HepG2 (cell line): ENCODE results near the gene NEU4. TPM values are rescaled to one million over a fixed set of nuclear protein-coding genes. Genes with fewer than 3 reads are reported as not detected.

Experiments
- ATAC-seq: fragments of 200-7000 bp; cut with Tn5 transposase; 3 replicates; pipeline ENCODE4 v1.9.1; 2020; ENCODE audit warnings: mild to moderate bottlenecking, moderate library complexity
- BruUV-seq: library from RNA; stranded (reverse); fragments of 400-500 nt; replicated peaks from 2 replicates; lab custom pipeline; 2021; lab: Mats Ljungman, UMichigan
- CTCF ChIA-PET: fragments of 300-600 bp; formaldehyde crosslinking; extraction: SDS; loops from one replicate; lab custom pipeline; 2021; ENCODE audit warnings: low total read pairs, inconsistent platforms, low intra/inter-chr PET ratio; lab: Yijun Ruan, JAX
- POLR2A ChIA-PET: fragments of 350-600 bp; sonication (Branson Sonifier 250); formaldehyde crosslinking; loops from one replicate; lab custom pipeline; 2020; ENCODE audit warnings: antibody characterized with exemption, inconsistent platforms; lab: Yijun Ruan, JAX
- DNase-seq: peaks from one replicate; pipeline ENCODE4 v3.0.0-alpha.2; 2015; ENCODE audit warnings: low spot score
- FAIRE-seq: peaks from 3 replicates; lab custom pipeline; 2011; peaks lifted over from hg19 to GRCh38; lab: Jason Lieb, UNC
- H2AFZ ChIP-seq: one replicate; pipeline ENCODE4 v1.6.1; 2011; ENCODE audit warnings: low read length, inconsistent platforms
- H3K27ac ChIP-seq: fragments of 300-600 bp; 3 replicates; pipeline ENCODE4 v1.8.0; 2011; ENCODE audit warnings: mixed run types, mild to moderate bottlenecking, mixed read lengths, low read length, inconsistent platforms; ENCODE audit not compliant: insufficient read depth; ENCODE audit errors: extremely low read length
- H3K27me3 ChIP-seq, 2 experiments: fragments of 200-600 bp in 1 of 2; 2 replicates in 1 of 2; 3 replicates in 1 of 2; pipeline versions ENCODE4 v1.6.0 to v1.8.0; 2011; ENCODE audit warnings: low read length in 2 of 2, mild to moderate bottlenecking in 2 of 2, moderate library complexity in 2 of 2, inconsistent platforms in 1 of 2; ENCODE audit not compliant: insufficient read depth in 2 of 2, control insufficient read depth in 1 of 2
- H3K36me3 ChIP-seq, 2 experiments: fragments of 200-600 bp in 1 of 2; replicated peaks in 1 of 2; 2 replicates in 1 of 2; 3 replicates in 1 of 2; pipeline versions ENCODE4 v1.5.1 to v1.8.0; 2011; ENCODE audit warnings: low read length in 2 of 2, inconsistent platforms in 1 of 2; ENCODE audit not compliant: insufficient read depth in 2 of 2, control insufficient read depth in 1 of 2
- H3K4me1 ChIP-seq: 2 replicates; pipeline ENCODE4 v1.5.1; 2012; ENCODE audit warnings: low read length, inconsistent platforms; ENCODE audit not compliant: insufficient read depth
- H3K4me2 ChIP-seq: 2 replicates; pipeline ENCODE4 v1.6.0; 2011; ENCODE audit warnings: low read depth, low read length, inconsistent platforms
- H3K4me3 ChIP-seq, 3 experiments: fragments of 200-600 bp in 1 of 3; sonication (generic), shearing (Covaris generic) in 1 of 3; replicated peaks in 1 of 3; 2 replicates each; pipeline ENCODE4 v1.5.1; 2011 to 2016; ENCODE audit warnings: low read length in 3 of 3, inconsistent platforms in 2 of 3, low read depth in 2 of 3, mild to moderate bottlenecking in 2 of 3, control low read depth in 1 of 3, mixed read lengths in 1 of 3; ENCODE audit not compliant: insufficient read depth in 1 of 3
- H3K79me2 ChIP-seq: one replicate; pipeline ENCODE4 v1.6.1; 2011; ENCODE audit warnings: low read length, inconsistent platforms; ENCODE audit not compliant: insufficient read depth
- H3K9ac ChIP-seq: 2 replicates; pipeline ENCODE4 v1.6.0; 2011; ENCODE audit warnings: mild to moderate bottlenecking, low read depth, low read length, inconsistent platforms; ENCODE audit not compliant: insufficient read depth
- H3K9me3 ChIP-seq: 2 replicates; pipeline ENCODE4 v1.5.1; 2012; ENCODE audit warnings: mild to moderate bottlenecking, low read length
- H4K20me1 ChIP-seq: 2 replicates; pipeline ENCODE4 v1.6.0; 2011; ENCODE audit warnings: inconsistent platforms, mild to moderate bottlenecking, low read length, moderate library complexity; ENCODE audit not compliant: insufficient read depth
- ATRX ChIP-seq: sonication (generic); formaldehyde crosslinking; IDR thresholded peaks from 2 replicates; pipeline ENCODE4 v1.4.0; 2020; ENCODE audit warnings: missing genetic modification reagents, borderline replicate concordance
- GATAD2A ChIP-seq: IDR thresholded peaks from 2 replicates; pipeline ENCODE4 v1.6.1; 2016
- SETDB1 ChIP-seq: sonication (generic); formaldehyde crosslinking; IDR thresholded peaks from 2 replicates; pipeline ENCODE4 v1.5.1; 2020; ENCODE audit warnings: missing genetic modification reagents, mild to moderate bottlenecking, borderline replicate concordance
- SRSF1 ChIP-seq: fragments of 200-400 bp; formaldehyde crosslinking; optimal IDR thresholded peaks from 2 replicates; pipeline ENCODE3; 2017; ENCODE audit warnings: mild to moderate bottlenecking, low read depth, low read length, moderate library complexity
- ZNF296 ChIP-seq: sonication (generic); formaldehyde crosslinking; conservative IDR thresholded peaks from 2 replicates; pipeline ENCODE4 v1.5.0; 2020; ENCODE audit warnings: mild to moderate bottlenecking, missing genetic modification reagents
- ZNF318 ChIP-seq: sonication (generic); formaldehyde crosslinking; IDR thresholded peaks from 2 replicates; pipeline ENCODE4 v1.4.0; 2020; ENCODE audit warnings: mild to moderate bottlenecking, missing genetic modification reagents
- ZNF562 ChIP-seq: sonication (generic); formaldehyde crosslinking; IDR thresholded peaks from 2 replicates; pipeline ENCODE4 v1.8.0; 2022; ENCODE audit warnings: missing genetic modification reagents, borderline replicate concordance
- ZNF616 ChIP-seq: sonication (generic); formaldehyde crosslinking; IDR thresholded peaks from 2 replicates; pipeline ENCODE4 v1.5.0; 2020; ENCODE audit warnings: low read depth, mild to moderate bottlenecking, missing genetic modification reagents
- ZNF703 ChIP-seq: sonication (generic); formaldehyde crosslinking; IDR thresholded peaks from 2 replicates; pipeline ENCODE4 v1.5.1; 2020; ENCODE audit warnings: missing genetic modification reagents, mild to moderate bottlenecking, moderate library complexity, borderline replicate concordance
- WGBS: methylation state at CpG from one replicate; pipeline ENCODE4 v1.1.6; 2017; ENCODE audit warnings: low lambda C conversion rate; 5-methylcytosine and 5-hydroxymethylcytosine counted together
- in situ Hi-C: cut with HindIII; loops from 2 replicates; pipeline ENCODE4 v1.10.0; 2017; ENCODE audit warnings: low pct_unique_long_range_greater_than_20kb; ENCODE audit not compliant: extremely low pct_ligation_motif_present
- intact Hi-C: fragments of 100-400 bp; cut with micrococcal nuclease; formaldehyde crosslinking; loops from one replicate; pipeline ENCODE4 v1.10.0; 2022; ENCODE audit not compliant: unreplicated experiment
- polyA plus RNA-seq, 8 experiments: library from polyadenylated mRNA; depleted of rRNA in 3 of 8; stranded (reverse) in 7 of 8; unstranded in 1 of 8; fragments of >200 nt; fragmentation: Illumina TruSeq in 4 of 8; extraction: Trizol in 4 of 8; gene quantifications; 2 replicates each; pipeline versions ENCODE4 v1.2.1 to v1.2.3, GENCODE V29; 2011 to 2016; ENCODE audit warnings: low read depth in 4 of 8, missing spikeins in 1 of 8, mixed read lengths in 1 of 8; ENCODE audit not compliant: insufficient read depth in 1 of 8
- total RNA-seq, 5 experiments: library from RNA; depleted of rRNA; stranded (reverse); fragments of >200 nt; fragmentation: Illumina TruSeq; extraction: Trizol; gene quantifications; 2 replicates each; pipeline ENCODE4 v1.2.3, GENCODE V29; 2016; ENCODE audit warnings: low read depth in 1 of 5
- TF ChIP-seq, protein P1 (sequence below): sonication (generic); formaldehyde crosslinking; IDR thresholded peaks from 2 replicates; pipeline ENCODE4 v1.5.1; 2020; ENCODE audit warnings: mild to moderate bottlenecking, missing genetic modification reagents, moderate library complexity

Gene NEU4
- total and polyA plus RNA-seq, 2 of the 13 experiments (the other 11 are each of a cell fraction or from before 2014, with no cell fraction given): 53.5 to 107 TPM

- TF ChIP-seq, protein P1, sequence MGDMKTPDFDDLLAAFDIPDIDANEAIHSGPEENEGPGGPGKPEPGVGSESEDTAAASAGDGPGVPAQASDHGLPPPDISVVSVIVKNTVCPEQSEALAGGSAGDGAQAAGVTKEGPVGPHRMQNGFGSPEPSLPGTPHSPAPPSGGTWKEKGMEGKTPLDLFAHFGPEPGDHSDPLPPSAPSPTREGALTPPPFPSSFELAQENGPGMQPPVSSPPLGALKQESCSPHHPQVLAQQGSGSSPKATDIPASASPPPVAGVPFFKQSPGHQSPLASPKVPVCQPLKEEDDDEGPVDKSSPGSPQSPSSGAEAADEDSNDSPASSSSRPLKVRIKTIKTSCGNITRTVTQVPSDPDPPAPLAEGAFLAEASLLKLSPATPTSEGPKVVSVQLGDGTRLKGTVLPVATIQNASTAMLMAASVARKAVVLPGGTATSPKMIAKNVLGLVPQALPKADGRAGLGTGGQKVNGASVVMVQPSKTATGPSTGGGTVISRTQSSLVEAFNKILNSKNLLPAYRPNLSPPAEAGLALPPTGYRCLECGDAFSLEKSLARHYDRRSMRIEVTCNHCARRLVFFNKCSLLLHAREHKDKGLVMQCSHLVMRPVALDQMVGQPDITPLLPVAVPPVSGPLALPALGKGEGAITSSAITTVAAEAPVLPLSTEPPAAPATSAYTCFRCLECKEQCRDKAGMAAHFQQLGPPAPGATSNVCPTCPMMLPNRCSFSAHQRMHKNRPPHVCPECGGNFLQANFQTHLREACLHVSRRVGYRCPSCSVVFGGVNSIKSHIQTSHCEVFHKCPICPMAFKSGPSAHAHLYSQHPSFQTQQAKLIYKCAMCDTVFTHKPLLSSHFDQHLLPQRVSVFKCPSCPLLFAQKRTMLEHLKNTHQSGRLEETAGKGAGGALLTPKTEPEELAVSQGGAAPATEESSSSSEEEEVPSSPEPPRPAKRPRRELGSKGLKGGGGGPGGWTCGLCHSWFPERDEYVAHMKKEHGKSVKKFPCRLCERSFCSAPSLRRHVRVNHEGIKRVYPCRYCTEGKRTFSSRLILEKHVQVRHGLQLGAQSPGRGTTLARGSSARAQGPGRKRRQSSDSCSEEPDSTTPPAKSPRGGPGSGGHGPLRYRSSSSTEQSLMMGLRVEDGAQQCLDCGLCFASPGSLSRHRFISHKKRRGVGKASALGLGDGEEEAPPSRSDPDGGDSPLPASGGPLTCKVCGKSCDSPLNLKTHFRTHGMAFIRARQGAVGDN (CRISPR knock-in tag): 0 out of 2 replicates have a peak, but pooled peaks have one; percentile 21
- TF ChIP-seq, all 625 proteins: peak for 7; not testable (repeated sequence) for 618
Observed at GRCh38 chr2:241759893-241760292, 49.1 kb upstream of the NEU4 start (continued).

- no peak overlapping the region for H3K4me2 ChIP-seq
- TF ChIP-seq ZNF703: no peak
- no peak for TF ChIP-seq GATAD2A
- TF ChIP-seq ZNF616 (CRISPR knock-in tag): no peak
- TF ChIP-seq ATRX (CRISPR knock-in tag): no peak
- TF ChIP-seq SETDB1: no peak
- peak; percentile 31 for TF ChIP-seq SRSF1
- no peak for TF ChIP-seq ZNF318 (CRISPR knock-in tag)
- no peak for TF ChIP-seq ZNF562 (CRISPR knock-in tag)
- no peak for TF ChIP-seq ZNF296 (CRISPR knock-in tag)
Observed at GRCh38 chr2:241760301-241760771, 48.7 kb upstream of the NEU4 start.

More at GRCh38 chr2:241760301-241760771, 48.7 kb upstream of the NEU4 start:
- Histone ChIP-seq H2AFZ (no peak overlapping the region), H3K27ac (no peak overlapping the region), H3K79me2 (no peaks in the 10 kb centered on the region), H3K27me3 (no peaks in the 10 kb centered on the region), H3K4me3 (no peak overlapping the region), H3K9ac (no peak overlapping the region), H3K9me3 (no peaks in the 10 kb centered on the region), H4K20me1 (no peaks in the 10 kb centered on the region), H3K4me1 (0 out of 2 replicates have a peak, but pooled peaks cover 6% of the 10 kb centered on the region), H3K36me3 (peaks cover 3 to 6% of the 10 kb centered on the region in 2 experiments; a peak in 4 of 5 replicates)
- CTCF ChIA-PET: no interaction called here
- POLR2A ChIA-PET: interaction anchor here (0.9 to 5.2 kb wide), 2 partner anchors 8 to 12 kb away, joined by 3 to 37 read pairs; no protein-coding TSS in a partner anchor
- no peak for ATAC-seq
- FAIRE-seq: no peak
- no TSS peak for BruUV-seq
- WGBS: 98% methylated on average over 7 of the region's 17 CpGs
- intact Hi-C loops (no loop called here), in situ Hi-C loops (no loop called here)
- no peak for DNase-seq
